Measurements from ENCODE around the gene CEP83.

CEP83 gene

DNA sequence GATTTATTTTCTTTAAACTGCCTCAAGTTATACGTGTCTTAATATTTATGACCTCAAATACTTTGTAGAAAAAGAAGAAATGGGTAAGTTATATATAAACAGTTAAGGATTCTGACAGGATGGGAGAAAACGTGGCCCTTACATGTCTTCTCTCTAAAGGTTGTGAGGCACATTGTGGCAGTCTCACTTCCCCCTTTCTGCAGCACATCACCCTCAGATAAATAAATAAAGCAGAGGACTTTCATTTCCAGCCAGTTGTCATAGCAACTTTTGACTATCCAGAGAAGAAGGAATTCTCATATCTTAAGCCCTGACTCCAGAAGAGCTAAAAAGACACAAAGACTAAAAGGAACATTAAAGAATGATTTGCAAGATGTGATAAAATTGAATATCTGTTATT is 28.8 kb upstream of the CEP83 start (continued):
- TF ChIP-seq ZC3H10 (CRISPR knock-in tag; IDR thresholded peaks at IDR 0.05) = no peak
- TF ChIP-seq OSR1 (CRISPR knock-in tag; IDR thresholded peaks at IDR 0.05) = no peak
- no peak for TF ChIP-seq SNAI2 (CRISPR knock-in tag; IDR thresholded peaks at IDR 0.05)
- no peak for TF ChIP-seq CSDC2 (CRISPR knock-in tag; IDR thresholded peaks at IDR 0.05)

DNA sequence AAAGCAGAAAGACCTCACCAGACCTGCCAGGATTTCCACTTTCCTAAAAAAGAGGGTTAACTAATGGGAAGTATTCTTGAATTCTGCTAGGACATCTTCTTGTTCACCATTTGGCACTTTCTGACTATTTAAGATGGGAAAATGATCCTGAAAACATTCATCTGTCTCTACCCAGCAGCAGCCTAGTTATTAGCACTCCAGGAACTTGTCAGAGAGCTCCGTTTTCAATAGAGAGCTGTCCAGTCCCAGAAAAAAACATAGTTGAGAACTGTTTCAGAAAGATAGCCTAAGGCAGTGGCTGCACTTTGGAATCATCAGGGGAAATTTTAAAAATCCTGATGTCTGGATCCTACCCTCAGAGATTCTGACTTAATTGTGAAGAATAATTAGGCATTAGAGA is 22.1 kb upstream of the CEP83 start:
- no peak for TF ChIP-seq ZNF565 (CRISPR knock-in tag; conservative IDR thresholded peaks at IDR 0.05; ENCODE audit: low read depth)
- no peak for TF ChIP-seq GLIS3 (CRISPR knock-in tag; IDR thresholded peaks at IDR 0.05)
- TF ChIP-seq ZNF70 (CRISPR knock-in tag; IDR thresholded peaks at IDR 0.05) = no peak
- no peak for TF ChIP-seq PPARA (CRISPR knock-in tag; IDR thresholded peaks at IDR 0.05; ENCODE audit: borderline replicate concordance)
- TF ChIP-seq BACH2 (CRISPR knock-in tag; IDR thresholded peaks at IDR 0.05; ENCODE audit: borderline replicate concordance) = no peak
- no peak for TF ChIP-seq ZFP3 (CRISPR knock-in tag; IDR thresholded peaks at IDR 0.05)
- TF ChIP-seq, protein P1, sequence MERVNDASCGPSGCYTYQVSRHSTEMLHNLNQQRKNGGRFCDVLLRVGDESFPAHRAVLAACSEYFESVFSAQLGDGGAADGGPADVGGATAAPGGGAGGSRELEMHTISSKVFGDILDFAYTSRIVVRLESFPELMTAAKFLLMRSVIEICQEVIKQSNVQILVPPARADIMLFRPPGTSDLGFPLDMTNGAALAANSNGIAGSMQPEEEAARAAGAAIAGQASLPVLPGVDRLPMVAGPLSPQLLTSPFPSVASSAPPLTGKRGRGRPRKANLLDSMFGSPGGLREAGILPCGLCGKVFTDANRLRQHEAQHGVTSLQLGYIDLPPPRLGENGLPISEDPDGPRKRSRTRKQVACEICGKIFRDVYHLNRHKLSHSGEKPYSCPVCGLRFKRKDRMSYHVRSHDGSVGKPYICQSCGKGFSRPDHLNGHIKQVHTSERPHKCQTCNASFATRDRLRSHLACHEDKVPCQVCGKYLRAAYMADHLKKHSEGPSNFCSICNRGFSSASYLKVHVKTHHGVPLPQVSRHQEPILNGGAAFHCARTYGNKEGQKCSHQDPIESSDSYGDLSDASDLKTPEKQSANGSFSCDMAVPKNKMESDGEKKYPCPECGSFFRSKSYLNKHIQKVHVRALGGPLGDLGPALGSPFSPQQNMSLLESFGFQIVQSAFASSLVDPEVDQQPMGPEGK (CRISPR knock-in tag; IDR thresholded peaks at IDR 0.05; ENCODE audit: borderline replicate concordance) = no peak
- TF ChIP-seq ISL1 (CRISPR knock-in tag; IDR thresholded peaks at IDR 0.05) = no peak
- TF ChIP-seq, protein P2, sequence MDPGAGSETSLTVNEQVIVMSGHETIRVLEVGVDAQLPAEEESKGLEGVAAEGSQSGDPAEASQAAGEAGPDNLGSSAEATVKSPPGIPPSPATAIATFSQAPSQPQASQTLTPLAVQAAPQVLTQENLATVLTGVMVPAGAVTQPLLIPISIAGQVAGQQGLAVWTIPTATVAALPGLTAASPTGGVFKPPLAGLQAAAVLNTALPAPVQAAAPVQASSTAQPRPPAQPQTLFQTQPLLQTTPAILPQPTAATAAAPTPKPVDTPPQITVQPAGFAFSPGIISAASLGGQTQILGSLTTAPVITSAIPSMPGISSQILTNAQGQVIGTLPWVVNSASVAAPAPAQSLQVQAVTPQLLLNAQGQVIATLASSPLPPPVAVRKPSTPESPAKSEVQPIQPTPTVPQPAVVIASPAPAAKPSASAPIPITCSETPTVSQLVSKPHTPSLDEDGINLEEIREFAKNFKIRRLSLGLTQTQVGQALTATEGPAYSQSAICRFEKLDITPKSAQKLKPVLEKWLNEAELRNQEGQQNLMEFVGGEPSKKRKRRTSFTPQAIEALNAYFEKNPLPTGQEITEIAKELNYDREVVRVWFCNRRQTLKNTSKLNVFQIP (CRISPR knock-in tag; IDR thresholded peaks at IDR 0.05; ENCODE audit: borderline replicate concordance, low read depth) = no peak
- TF ChIP-seq, protein P3, sequence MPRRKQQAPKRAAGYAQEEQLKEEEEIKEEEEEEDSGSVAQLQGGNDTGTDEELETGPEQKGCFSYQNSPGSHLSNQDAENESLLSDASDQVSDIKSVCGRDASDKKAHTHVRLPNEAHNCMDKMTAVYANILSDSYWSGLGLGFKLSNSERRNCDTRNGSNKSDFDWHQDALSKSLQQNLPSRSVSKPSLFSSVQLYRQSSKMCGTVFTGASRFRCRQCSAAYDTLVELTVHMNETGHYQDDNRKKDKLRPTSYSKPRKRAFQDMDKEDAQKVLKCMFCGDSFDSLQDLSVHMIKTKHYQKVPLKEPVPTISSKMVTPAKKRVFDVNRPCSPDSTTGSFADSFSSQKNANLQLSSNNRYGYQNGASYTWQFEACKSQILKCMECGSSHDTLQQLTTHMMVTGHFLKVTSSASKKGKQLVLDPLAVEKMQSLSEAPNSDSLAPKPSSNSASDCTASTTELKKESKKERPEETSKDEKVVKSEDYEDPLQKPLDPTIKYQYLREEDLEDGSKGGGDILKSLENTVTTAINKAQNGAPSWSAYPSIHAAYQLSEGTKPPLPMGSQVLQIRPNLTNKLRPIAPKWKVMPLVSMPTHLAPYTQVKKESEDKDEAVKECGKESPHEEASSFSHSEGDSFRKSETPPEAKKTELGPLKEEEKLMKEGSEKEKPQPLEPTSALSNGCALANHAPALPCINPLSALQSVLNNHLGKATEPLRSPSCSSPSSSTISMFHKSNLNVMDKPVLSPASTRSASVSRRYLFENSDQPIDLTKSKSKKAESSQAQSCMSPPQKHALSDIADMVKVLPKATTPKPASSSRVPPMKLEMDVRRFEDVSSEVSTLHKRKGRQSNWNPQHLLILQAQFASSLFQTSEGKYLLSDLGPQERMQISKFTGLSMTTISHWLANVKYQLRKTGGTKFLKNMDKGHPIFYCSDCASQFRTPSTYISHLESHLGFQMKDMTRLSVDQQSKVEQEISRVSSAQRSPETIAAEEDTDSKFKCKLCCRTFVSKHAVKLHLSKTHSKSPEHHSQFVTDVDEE (CRISPR knock-in tag; IDR thresholded peaks at IDR 0.05) = no peak
- TF ChIP-seq SNAI2 (CRISPR knock-in tag; IDR thresholded peaks at IDR 0.05) = no peak
- TF ChIP-seq TCF4 (CRISPR knock-in tag; IDR thresholded peaks at IDR 0.05; ENCODE audit: borderline replicate concordance) = no peak
- TF ChIP-seq ZC3H10 (CRISPR knock-in tag; IDR thresholded peaks at IDR 0.05) = no peak
- no peak for TF ChIP-seq ARNTL (CRISPR knock-in tag; IDR thresholded peaks at IDR 0.05; ENCODE audit: borderline replicate concordance, low read depth)
- no peak for TF ChIP-seq ESRRG (CRISPR knock-in tag; IDR thresholded peaks at IDR 0.05)
- ATAC-seq = no peak

DNA sequence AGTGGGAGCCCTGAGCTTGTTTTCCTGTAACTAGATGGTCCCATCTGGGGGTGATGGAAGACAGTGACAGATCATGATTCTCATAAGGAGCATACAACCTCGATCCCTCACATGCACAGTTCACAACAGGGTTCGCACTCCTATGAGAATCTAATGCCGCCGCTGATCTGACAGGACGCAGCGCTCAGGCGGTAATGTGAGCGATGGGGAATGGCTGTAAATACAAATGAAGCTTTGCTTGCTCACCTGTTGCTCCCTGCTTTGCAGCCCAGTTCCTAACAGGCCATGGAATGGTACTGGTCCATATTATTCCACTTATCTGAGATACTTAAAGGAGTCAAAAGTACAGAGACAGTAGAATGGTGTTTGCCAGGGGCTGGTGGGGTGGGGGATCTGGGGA is 9.9 kb upstream of the CEP83 start:
- no peak for ATAC-seq
- TF ChIP-seq, protein P2 (CRISPR knock-in tag; IDR thresholded peaks at IDR 0.05; ENCODE audit: borderline replicate concordance, low read depth) = no peak
- TF ChIP-seq SNAI2 (CRISPR knock-in tag; IDR thresholded peaks at IDR 0.05) (no peak), ZC3H10 (CRISPR knock-in tag; IDR thresholded peaks at IDR 0.05) (no peak), OSR1 (CRISPR knock-in tag; IDR thresholded peaks at IDR 0.05) (no peak), RARB (CRISPR knock-in tag; IDR thresholded peaks at IDR 0.05) (no peak), TOX (CRISPR knock-in tag; IDR thresholded peaks at IDR 0.05; ENCODE audit: borderline replicate concordance) (no peak), ZNF70 (CRISPR knock-in tag; IDR thresholded peaks at IDR 0.05) (no peak), ESRRG (CRISPR knock-in tag; IDR thresholded peaks at IDR 0.05) (no peak), TCF4 (CRISPR knock-in tag; IDR thresholded peaks at IDR 0.05; ENCODE audit: borderline replicate concordance) (no peak), ISL1 (CRISPR knock-in tag; IDR thresholded peaks at IDR 0.05) (no peak), ARNTL (CRISPR knock-in tag; IDR thresholded peaks at IDR 0.05; ENCODE audit: borderline replicate concordance, low read depth) (no peak), GLIS3 (CRISPR knock-in tag; IDR thresholded peaks at IDR 0.05) (no peak)
- TF ChIP-seq, protein P4, sequence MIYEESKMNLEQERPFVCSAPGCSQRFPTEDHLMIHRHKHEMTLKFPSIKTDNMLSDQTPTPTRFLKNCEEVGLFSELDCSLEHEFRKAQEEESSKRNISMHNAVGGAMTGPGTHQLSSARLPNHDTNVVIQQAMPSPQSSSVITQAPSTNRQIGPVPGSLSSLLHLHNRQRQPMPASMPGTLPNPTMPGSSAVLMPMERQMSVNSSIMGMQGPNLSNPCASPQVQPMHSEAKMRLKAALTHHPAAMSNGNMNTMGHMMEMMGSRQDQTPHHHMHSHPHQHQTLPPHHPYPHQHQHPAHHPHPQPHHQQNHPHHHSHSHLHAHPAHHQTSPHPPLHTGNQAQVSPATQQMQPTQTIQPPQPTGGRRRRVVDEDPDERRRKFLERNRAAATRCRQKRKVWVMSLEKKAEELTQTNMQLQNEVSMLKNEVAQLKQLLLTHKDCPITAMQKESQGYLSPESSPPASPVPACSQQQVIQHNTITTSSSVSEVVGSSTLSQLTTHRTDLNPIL (CRISPR knock-in tag; IDR thresholded peaks at IDR 0.05; ENCODE audit: low read depth) = no peak
- TF ChIP-seq, protein P1 (CRISPR knock-in tag; IDR thresholded peaks at IDR 0.05; ENCODE audit: borderline replicate concordance) = no peak
- TF ChIP-seq, protein P3 (CRISPR knock-in tag; IDR thresholded peaks at IDR 0.05) = no peak
- TF ChIP-seq, protein P5, sequence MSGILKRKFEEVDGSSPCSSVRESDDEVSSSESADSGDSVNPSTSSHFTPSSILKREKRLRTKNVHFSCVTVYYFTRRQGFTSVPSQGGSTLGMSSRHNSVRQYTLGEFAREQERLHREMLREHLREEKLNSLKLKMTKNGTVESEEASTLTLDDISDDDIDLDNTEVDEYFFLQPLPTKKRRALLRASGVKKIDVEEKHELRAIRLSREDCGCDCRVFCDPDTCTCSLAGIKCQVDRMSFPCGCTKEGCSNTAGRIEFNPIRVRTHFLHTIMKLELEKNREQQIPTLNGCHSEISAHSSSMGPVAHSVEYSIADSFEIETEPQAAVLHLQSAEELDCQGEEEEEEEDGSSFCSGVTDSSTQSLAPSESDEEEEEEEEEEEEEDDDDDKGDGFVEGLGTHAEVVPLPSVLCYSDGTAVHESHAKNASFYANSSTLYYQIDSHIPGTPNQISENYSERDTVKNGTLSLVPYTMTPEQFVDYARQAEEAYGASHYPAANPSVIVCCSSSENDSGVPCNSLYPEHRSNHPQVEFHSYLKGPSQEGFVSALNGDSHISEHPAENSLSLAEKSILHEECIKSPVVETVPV (CRISPR knock-in tag; IDR thresholded peaks at IDR 0.05) = no peak
